DMS114 treated with DMSO at 0.1 percent for 48 hours (cell line): ENCODE results near the gene RHBDF1.
"Not testable (repeated sequence)": the region's sequence is repeated elsewhere in the genome, so short reads cannot be mapped to it uniquely, and the experiment has no call there.

Experiments used
- DNase-seq: peaks from one replicate; lab custom pipeline; 2025; ENCODE audit not compliant: unreplicated experiment; lab: John Stamatoyannopoulos, UW

RHBDF1 gene

GRCh38 chr16:59440-60059 lies 12.9 kb downstream of the RHBDF1 start:
- DNase-seq: no peak

- no peak for DNase-seq
Observed at GRCh38 chr16:58491-59439, 13.7 kb downstream of the RHBDF1 start.

GRCh38 chr16:57711-58110 lies 14.7 kb downstream of the RHBDF1 start:
- DNase-seq: no peak

- no peak for DNase-seq
Observed at GRCh38 chr16:56231-56927, 16.1 kb downstream of the RHBDF1 start.

- DNase-seq: no peak
Observed at GRCh38 chr16:55571-56136, 16.8 kb downstream of the RHBDF1 start.

- no peak for DNase-seq
Observed at GRCh38 chr16:54237-54581, 18.2 kb downstream of the RHBDF1 start.

- peak; percentile 94 for DNase-seq
Observed at GRCh38 chr16:53346-54236, 18.8 kb downstream of the RHBDF1 start, which contains the start of the genes POLR3K and SNRNP25. Gene POLR3K (minus strand): TSS chr16:53608. CDS start chr16:53586, 22 bp downstream. Gene SNRNP25 (plus strand): TSS chr16:53828. CDS start chr16:54017, 189 bp downstream.

GRCh38 chr16:50769-51591 lies 21.5 kb downstream of the RHBDF1 start:
- no peak for DNase-seq

- DNase-seq: no peak
Observed at GRCh38 chr16:47234-47633, 25.2 kb downstream of the RHBDF1 start.

- not testable (repeated sequence) for DNase-seq
Observed at GRCh38 chr16:46510-46909, 25.9 kb downstream of the RHBDF1 start.

- no peak for DNase-seq
Observed at GRCh38 chr16:45454-45853, 27.0 kb downstream of the RHBDF1 start.

GRCh38 chr16:44655-45054 lies 27.8 kb downstream of the RHBDF1 start:
- no peak for DNase-seq

- DNase-seq: no peak
Observed at GRCh38 chr16:43294-43693, 29.1 kb downstream of the RHBDF1 start.

- DNase-seq: no peak
Observed at GRCh38 chr16:42691-43090, 29.7 kb downstream of the RHBDF1 start.

GRCh38 chr16:42069-42457 lies 30.4 kb downstream of the RHBDF1 start:
- no peak for DNase-seq

- DNase-seq: no peak
Observed at GRCh38 chr16:41439-42068, 30.9 kb downstream of the RHBDF1 start.

GRCh38 chr16:38941-39892 lies 33.2 kb downstream of the RHBDF1 start:
- DNase-seq: no peak

- DNase-seq: not testable (repeated sequence)
Observed at GRCh38 chr16:38206-38605, 34.2 kb downstream of the RHBDF1 start.
